ENCODE data around the gene GDF10. TPM values are rescaled to one million over a fixed set of nuclear protein-coding genes. Genes with fewer than 3 reads are reported as not detected.

GDF10 gene
- polyA plus RNA-seq, 1 of the 3 experiments (the other 2 are of a cell fraction): 0.02 TPM

- Histone ChIP-seq H3K4me2 (no peak overlapping the region), H3K9ac (no peak overlapping the region), H3K9me2 (no peaks in the 10 kb centered on the region), H3F3A (replicated peaks; ENCODE audit: insufficient read depth) (no peaks in the 10 kb centered on the region), H3K36me3 (replicated peaks in 1 of 2; ENCODE audit: control insufficient read depth in 1 of 2, insufficient read depth in 2 of 2, low read length in 1 of 2) (no peaks in the 10 kb centered on the region), H3K4me3 (ENCODE audit: low read depth in 2 of 2, low read length in 1 of 2) (no peak overlapping the region), H3K27ac (ENCODE audit: low read depth in 2 of 2, low read length in 1 of 2) (no peak overlapping the region), H3K4me1 (ENCODE audit: control insufficient read depth in 1 of 2, insufficient read depth in 2 of 2, low read depth in 1 of 2, low read length in 1 of 2) (peaks cover 0 to 10% of the 10 kb centered on the region in 2 experiments; a peak in 1 of 4 replicates), H3K27me3 (ENCODE audit: insufficient read depth) (no peaks in the 10 kb centered on the region), H3K79me2 (ENCODE audit: insufficient read depth) (no peaks in the 10 kb centered on the region), H4K20me1 (ENCODE audit: insufficient read depth) (no peaks in the 10 kb centered on the region), H2AFZ (ENCODE audit: low read depth) (no peak overlapping the region), H3K9me3 (no peaks in the 10 kb centered on the region)
- CTCF ChIA-PET: interaction anchor here (0.8 kb wide), 1 partner anchor 48 kb away, joined by 3 read pairs; no protein-coding TSS in a partner anchor
- no peak for TF ChIP-seq REST (IDR thresholded peaks at IDR 0.05; ENCODE audit: low read depth, low read length)
- no peak for TF ChIP-seq GATA2 (CRISPR knock-in tag; IDR thresholded peaks at IDR 0.05)
- TF ChIP-seq EP300 (IDR thresholded peaks at IDR 0.05; ENCODE audit: borderline replicate concordance in 1 of 2, low read depth in 1 of 2, low read length in 1 of 2): no peak
- no peak for TF ChIP-seq NRF1 (IDR thresholded peaks at IDR 0.05; ENCODE audit: low read depth, low read length)
- no peak for TF ChIP-seq USF2 (IDR thresholded peaks at IDR 0.05; ENCODE audit: borderline replicate concordance, low read depth, low read length)
- DNase-seq: no peak
- POLR2A ChIA-PET: no interaction called here
- 23% methylated on average over 5 of the region's 5 CpGs for WGBS (ENCODE audit: low lambda C conversion rate)
Observed at GRCh38 chr10:47262606-47263533, 37.1 kb upstream of the GDF10 start.

- no peaks in the 10 kb centered on the region for H4K20me1 ChIP-seq (ENCODE audit: insufficient read depth)
- no peak overlapping the region for H3K27ac ChIP-seq (ENCODE audit: low read depth in 2 of 2, low read length in 1 of 2)
- ChIA-PET POLR2A (no interaction called here), CTCF (interaction anchor here (0.7 to 1.0 kb wide), 3 partner anchors 47 to 217 kb away, joined by 3 read pairs; no protein-coding TSS in a partner anchor)
- no peaks in the 10 kb centered on the region for H3K9me2 ChIP-seq
- no peak overlapping the region for H2AFZ ChIP-seq (ENCODE audit: low read depth)
- no peaks in the 10 kb centered on the region for H3F3A ChIP-seq (replicated peaks; ENCODE audit: insufficient read depth)
- no peaks in the 10 kb centered on the region for H3K27me3 ChIP-seq (ENCODE audit: insufficient read depth)
- no peak overlapping the region for H3K9ac ChIP-seq
- no peaks in the 10 kb centered on the region for H3K79me2 ChIP-seq (ENCODE audit: insufficient read depth)
- H3K4me2 ChIP-seq: no peak overlapping the region
- TF ChIP-seq CTCF (IDR thresholded peaks at IDR 0.05) (no peak), ZBTB33 (IDR thresholded peaks at IDR 0.05; ENCODE audit: borderline replicate concordance, low read depth) (no peak), JUND (IDR thresholded peaks at IDR 0.05) (no peak), SMC3 (IDR thresholded peaks at IDR 0.05; ENCODE audit: low read depth, low read length) (no peak), RXRA (IDR thresholded peaks at IDR 0.05; ENCODE audit: borderline replicate concordance, low read depth) (no peak), RAD21 (IDR thresholded peaks at IDR 0.05; ENCODE audit: low read length) (no peak), MEF2A (IDR thresholded peaks at IDR 0.05; ENCODE audit: borderline replicate concordance, low read depth) (no peak), POLR2AphosphoS5 (IDR thresholded peaks at IDR 0.05; ENCODE audit: low read depth, low read length) (no peak), CHD2 (IDR thresholded peaks at IDR 0.05; ENCODE audit: low read length, partially characterized antibody) (no peak), GABPA (IDR thresholded peaks at IDR 0.05; ENCODE audit: low read depth) (no peak)
- WGBS (ENCODE audit: low lambda C conversion rate): 22% methylated on average over 7 of the region's 7 CpGs
- H3K36me3 ChIP-seq (replicated peaks in 1 of 2; ENCODE audit: control insufficient read depth in 1 of 2, insufficient read depth in 2 of 2, low read length in 1 of 2): no peaks in the 10 kb centered on the region
- DNase-seq: no peak
- H3K4me3 ChIP-seq (ENCODE audit: low read depth in 2 of 2, low read length in 1 of 2): no peak overlapping the region
- peaks cover 0 to 10% of the 10 kb centered on the region in 2 experiments; a peak in 1 of 4 replicates for H3K4me1 ChIP-seq (ENCODE audit: control insufficient read depth in 1 of 2, insufficient read depth in 2 of 2, low read depth in 1 of 2, low read length in 1 of 2)
- no peaks in the 10 kb centered on the region for H3K9me3 ChIP-seq
Observed at GRCh38 chr10:47264797-47265281, 35.2 kb upstream of the GDF10 start.
